GM21360 (cell line): Measurements from ENCODE around the gene NLRC5.

Experiments used
- ATAC-seq: cut with Tn5 transposase; IDR thresholded peaks from one replicate; pipeline ENCODE4 v1.9.1; 2021; ENCODE audit warnings: mild to moderate bottlenecking, moderate library complexity; ENCODE audit not compliant: unreplicated experiment

The NLRC5 gene

GRCh38 chr16:56988948-56989945 lies at the start of gene NLRC5:
TSS of gene NLRC5 (plus strand) at chr16:56989557. CDS start at chr16:57020713, 31,156 bp downstream.
- ATAC-seq: peak; percentile 75

GRCh38 chr16:56939801-56940200 lies 49.6 kb upstream of the NLRC5 start:
- no peak for ATAC-seq

- no peak for ATAC-seq
These were observed 48.3 kb upstream of the NLRC5 start for GRCh38 chr16:56941092-56941491.

- no peak for ATAC-seq
These were observed 47.5 kb upstream of the NLRC5 start for GRCh38 chr16:56941856-56942331.

- no peak for ATAC-seq
These were observed 45.5 kb upstream of the NLRC5 start for GRCh38 chr16:56943761-56944375.

- no peak for ATAC-seq
These were observed 44.2 kb upstream of the NLRC5 start for GRCh38 chr16:56944954-56945839.

GRCh38 chr16:56945847-56946527 lies 43.4 kb upstream of the NLRC5 start:
- ATAC-seq: no peak

GRCh38 chr16:56946767-56947603 lies 42.4 kb upstream of the NLRC5 start:
- no peak for ATAC-seq

GRCh38 chr16:56947604-56947995 lies 41.8 kb upstream of the NLRC5 start:
- no peak for ATAC-seq

GRCh38 chr16:56948234-56948633 lies 41.1 kb upstream of the NLRC5 start:
- ATAC-seq: no peak

GRCh38 chr16:56950051-56950450 lies 39.3 kb upstream of the NLRC5 start:
- ATAC-seq: no peak

- ATAC-seq: no peak
These were observed 38.9 kb upstream of the NLRC5 start for GRCh38 chr16:56950455-56950854.

GRCh38 chr16:56950881-56951771 lies 38.2 kb upstream of the NLRC5 start:
- peak; percentile 61 for ATAC-seq

GRCh38 chr16:56953006-56953405 lies 36.4 kb upstream of the NLRC5 start:
- no peak for ATAC-seq

GRCh38 chr16:56956076-56956475 lies 33.3 kb upstream of the NLRC5 start:
- ATAC-seq: no peak

GRCh38 chr16:56956756-56957155 lies 32.6 kb upstream of the NLRC5 start:
- no peak for ATAC-seq

- ATAC-seq: no peak
These were observed 28.6 kb upstream of the NLRC5 start for GRCh38 chr16:56960681-56961281.

- ATAC-seq: no peak
These were observed 28.0 kb upstream of the NLRC5 start for GRCh38 chr16:56961386-56961785.
